ENCODE data around the gene BATF.

BATF gene

GRCh38 chr14:75501080-75501479 is 21.2 kb upstream of the BATF start:
- no peak for DNase-seq

GRCh38 chr14:75504411-75504810 is 17.9 kb upstream of the BATF start:
- no peak for DNase-seq

GRCh38 chr14:75506930-75507329 is 15.3 kb upstream of the BATF start:
- no peak for DNase-seq

GRCh38 chr14:75510547-75510946 is 11.7 kb upstream of the BATF start:
- DNase-seq = no peak

- no peak for DNase-seq
These were observed 11.1 kb upstream of the BATF start for GRCh38 chr14:75511201-75511600.

- no peak for DNase-seq
These were observed 8.2 kb upstream of the BATF start for GRCh38 chr14:75513911-75514672.

GRCh38 chr14:75514673-75515628 is 7.3 kb upstream of the BATF start:
- DNase-seq = no peak

GRCh38 chr14:75515629-75515996 is 6.7 kb upstream of the BATF start:
- no peak for DNase-seq

- DNase-seq = no peak
These were observed 3.6 kb upstream of the BATF start for GRCh38 chr14:75518625-75519024.

- DNase-seq = no peak
These were observed 2.9 kb upstream of the BATF start for GRCh38 chr14:75519394-75519793.

GRCh38 chr14:75519826-75520728 is 2.2 kb upstream of the BATF start:
- DNase-seq = no peak

- no peak for DNase-seq
These were observed 1.4 kb upstream of the BATF start for GRCh38 chr14:75520852-75521251.

- no peak for DNase-seq
These were observed 662 bp upstream of the BATF start for GRCh38 chr14:75521415-75522199.

- no peak for DNase-seq
These were observed 682 bp downstream of the BATF start for GRCh38 chr14:75522983-75523318.

- DNase-seq = no peak
These were observed 1.5 kb downstream of the BATF start for GRCh38 chr14:75523771-75524171.

GRCh38 chr14:75525969-75526368 is 3.7 kb downstream of the BATF start:
- DNase-seq = no peak

GRCh38 chr14:75527449-75528163 is 5.3 kb downstream of the BATF start:
- DNase-seq = no peak

- no peak for DNase-seq
These were observed 9.0 kb downstream of the BATF start for GRCh38 chr14:75531256-75531655.

GRCh38 chr14:75531660-75532317 is 9.5 kb downstream of the BATF start:
- DNase-seq = no peak

GRCh38 chr14:75533791-75534555 is 11.7 kb downstream of the BATF start:
- no peak for DNase-seq

Data from DMS153 (cell line).